ENCODE results near the gene PSMC5.
A peak's percentile ranks its signal among the peaks of the same experiment; 100 is the strongest.

Gene PSMC5

DNA sequence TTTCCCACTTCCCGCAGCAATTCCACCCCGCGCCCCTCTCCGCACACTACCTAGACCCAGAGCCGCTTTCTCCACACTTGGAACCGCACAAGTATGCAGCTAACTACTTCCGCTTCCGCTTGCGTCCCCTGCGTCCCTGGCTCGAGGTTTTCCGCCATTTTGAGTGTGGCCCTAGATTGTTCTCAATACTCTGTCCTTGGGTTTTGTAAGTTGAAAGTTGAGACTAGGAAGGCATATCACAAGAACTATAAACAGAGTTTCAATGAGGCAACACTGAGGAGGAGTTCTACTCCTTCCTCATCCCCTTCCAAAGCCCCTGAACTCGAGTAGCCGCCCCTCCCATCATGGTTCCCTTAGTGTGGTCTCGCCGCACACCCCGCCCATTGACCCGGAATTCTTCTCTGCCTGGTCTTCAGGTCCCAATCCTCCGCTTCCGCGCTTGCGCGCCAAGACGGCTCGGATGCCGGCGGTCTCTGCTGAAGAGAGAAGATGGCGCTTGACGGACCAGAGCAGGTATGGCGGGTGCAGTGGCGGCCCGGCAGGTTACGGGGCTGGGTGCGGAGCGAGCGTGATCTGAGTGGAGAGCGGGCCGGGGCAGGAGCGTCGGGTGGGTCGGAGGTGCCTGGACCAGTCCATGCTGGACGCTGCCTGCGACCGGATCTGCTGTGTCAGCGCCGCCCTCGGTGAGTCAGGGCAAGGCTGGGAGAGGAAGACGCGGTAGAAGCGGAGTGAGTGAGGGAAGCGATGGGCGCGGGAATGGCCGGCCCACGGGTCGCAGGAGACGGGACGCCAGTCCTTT lies at the start of gene PSMC5, which contains the start of gene FTSJ3:
TSS of gene PSMC5 (plus strand) at position 430 of the 799 bp plus-strand sequence. CDS start at position 490, 60 bp downstream.
TSS of gene FTSJ3 (minus strand) at position 662 of the 799 bp plus-strand sequence. CDS start 761 bp downstream, outside the sequence.
- DNase-seq (ENCODE audit: low read depth) = peak; percentile 66
- TF ChIP-seq, protein P1, sequence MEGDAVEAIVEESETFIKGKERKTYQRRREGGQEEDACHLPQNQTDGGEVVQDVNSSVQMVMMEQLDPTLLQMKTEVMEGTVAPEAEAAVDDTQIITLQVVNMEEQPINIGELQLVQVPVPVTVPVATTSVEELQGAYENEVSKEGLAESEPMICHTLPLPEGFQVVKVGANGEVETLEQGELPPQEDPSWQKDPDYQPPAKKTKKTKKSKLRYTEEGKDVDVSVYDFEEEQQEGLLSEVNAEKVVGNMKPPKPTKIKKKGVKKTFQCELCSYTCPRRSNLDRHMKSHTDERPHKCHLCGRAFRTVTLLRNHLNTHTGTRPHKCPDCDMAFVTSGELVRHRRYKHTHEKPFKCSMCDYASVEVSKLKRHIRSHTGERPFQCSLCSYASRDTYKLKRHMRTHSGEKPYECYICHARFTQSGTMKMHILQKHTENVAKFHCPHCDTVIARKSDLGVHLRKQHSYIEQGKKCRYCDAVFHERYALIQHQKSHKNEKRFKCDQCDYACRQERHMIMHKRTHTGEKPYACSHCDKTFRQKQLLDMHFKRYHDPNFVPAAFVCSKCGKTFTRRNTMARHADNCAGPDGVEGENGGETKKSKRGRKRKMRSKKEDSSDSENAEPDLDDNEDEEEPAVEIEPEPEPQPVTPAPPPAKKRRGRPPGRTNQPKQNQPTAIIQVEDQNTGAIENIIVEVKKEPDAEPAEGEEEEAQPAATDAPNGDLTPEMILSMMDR (IDR thresholded peaks at IDR 0.05; ENCODE audit: control insufficient read depth, insufficient read depth, low read depth, low read length, missing control alignments) = peak; percentile 31
- H3K4me3 ChIP-seq (ENCODE audit: control insufficient read depth, low read depth, low read length) = peak within 1 kb of the TSS; percentile 69

DNA sequence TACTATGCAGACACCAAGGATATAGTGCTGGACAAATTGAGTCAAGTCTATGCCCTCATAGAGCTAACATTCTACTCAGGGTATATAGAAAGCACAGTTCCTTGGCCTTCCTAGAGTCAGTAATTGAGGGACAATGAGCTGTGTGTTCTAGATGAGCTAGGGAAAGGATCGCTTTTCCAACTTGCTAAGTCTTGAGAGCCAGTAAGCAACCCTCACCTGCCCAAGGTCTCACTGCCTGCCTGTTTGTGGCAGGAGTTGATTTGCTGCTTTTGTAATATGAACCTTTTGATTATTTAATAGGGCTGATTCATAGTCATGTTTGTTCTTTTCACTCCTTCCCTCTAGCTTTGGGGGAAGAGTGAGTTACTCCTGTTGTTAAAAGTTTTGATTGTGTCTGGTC lies 46.7 kb upstream of the PSMC5 start:
- DNase-seq (ENCODE audit: low read depth) = no peak
- TF ChIP-seq, protein P1 (IDR thresholded peaks at IDR 0.05; ENCODE audit: control insufficient read depth, insufficient read depth, low read depth, low read length, missing control alignments) = no peak
- no peak overlapping the region for H3K4me3 ChIP-seq (ENCODE audit: control insufficient read depth, low read depth, low read length)

DNA sequence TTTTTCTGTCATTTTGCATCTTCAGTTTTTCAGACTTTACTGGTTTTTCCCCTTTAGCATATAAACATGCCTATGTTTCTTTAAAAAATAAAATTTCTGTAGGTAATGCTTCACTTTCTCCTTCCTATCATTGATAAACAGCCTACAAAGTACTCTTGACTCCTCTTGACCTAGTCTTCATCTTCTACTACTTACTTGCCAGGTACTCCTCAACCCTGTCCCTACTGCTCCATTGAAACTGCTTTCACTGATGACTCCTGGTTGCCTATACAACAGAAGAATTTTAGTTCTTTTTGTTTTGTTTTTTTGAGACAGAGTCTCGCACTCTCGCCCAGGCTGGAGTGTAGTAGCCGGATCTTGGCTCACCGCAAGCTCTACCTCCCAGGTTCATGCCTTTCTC lies 46.3 kb upstream of the PSMC5 start:
- DNase-seq (ENCODE audit: low read depth) = no peak
- TF ChIP-seq, protein P1 (IDR thresholded peaks at IDR 0.05; ENCODE audit: control insufficient read depth, insufficient read depth, low read depth, low read length, missing control alignments) = no peak

GRCh38 chr17:63783522-63783921 lies 43.7 kb upstream of the PSMC5 start:
- H3K4me3 ChIP-seq (ENCODE audit: control insufficient read depth, low read depth, low read length) = no peak overlapping the region
- TF ChIP-seq, protein P1 (IDR thresholded peaks at IDR 0.05; ENCODE audit: control insufficient read depth, insufficient read depth, low read depth, low read length, missing control alignments) = no peak
- DNase-seq (ENCODE audit: low read depth) = no peak

More for the DNA sequence above, 46.3 kb upstream of the PSMC5 start:
- H3K4me3 ChIP-seq (ENCODE audit: control insufficient read depth, low read depth, low read length) = no peak overlapping the region

DNA sequence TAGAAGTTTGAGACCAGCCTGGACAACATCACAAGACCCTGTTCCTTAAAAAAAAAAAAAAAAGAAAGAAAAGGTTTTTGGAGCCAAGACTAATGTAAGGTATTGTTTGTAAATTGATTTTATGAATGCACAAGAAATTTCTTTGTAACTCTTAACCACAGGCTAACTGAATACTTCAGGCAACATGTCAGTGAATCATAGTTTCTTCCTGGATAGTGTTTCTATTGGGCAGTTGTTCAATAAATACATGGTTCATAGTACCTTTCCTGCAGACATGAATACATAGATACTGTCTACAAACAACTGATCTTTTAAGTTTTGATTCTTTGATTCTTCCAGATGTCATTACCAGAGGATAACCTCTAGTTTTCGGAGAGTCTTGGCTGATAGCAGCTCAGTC lies 41.7 kb upstream of the PSMC5 start:
- TF ChIP-seq, protein P1 (IDR thresholded peaks at IDR 0.05; ENCODE audit: control insufficient read depth, insufficient read depth, low read depth, low read length, missing control alignments) = no peak
- no peak overlapping the region for H3K4me3 ChIP-seq (ENCODE audit: control insufficient read depth, low read depth, low read length)
- no peak for DNase-seq (ENCODE audit: low read depth)

GRCh38 chr17:63786117-63786516 lies 41.1 kb upstream of the PSMC5 start:
- no peak for DNase-seq (ENCODE audit: low read depth)
- H3K4me3 ChIP-seq (ENCODE audit: control insufficient read depth, low read depth, low read length) = no peak overlapping the region

More at GRCh38 chr17:63786117-63786516, 41.1 kb upstream of the PSMC5 start:
- TF ChIP-seq, protein P1 (IDR thresholded peaks at IDR 0.05; ENCODE audit: control insufficient read depth, insufficient read depth, low read depth, low read length, missing control alignments) = no peak
